Heart left ventricle (tissue), 13 donors: ENCODE measurements around the gene UGDH.

Experiments
- POLR2A ChIP-seq, 2 donors: fragments of 450-650 bp; IDR thresholded peaks; one replicate each; pipeline ENCODE4 v1.6.1; 2017; ENCODE audit warnings: antibody characterized with exemption in 2 of 2, mild to moderate bottlenecking in 2 of 2, moderate library complexity in 2 of 2
- TF ChIP-seq, protein P1 (sequence below), 12 donors: fragments of 200-600 bp; sonication (generic) in 4 of 12; IDR thresholded peaks; one replicate each; pipeline versions ENCODE4 v1.5.0 to v1.8.0; 2018 to 2022; ENCODE audit warnings: antibody characterized with exemption in 12 of 12, mild to moderate bottlenecking in 5 of 12
- donor health status: ischemic (EF 13 %, LVEDD 7.1; RV severe dilation, severe dysfunction).
- donor health status: DM: no; HTN: yes; CAD: no.
- donor health status: DM: no; HTN: no; CAD: no.
- donor health status: ischemic (EF 25% LVEDD 6.9; RV normal size, moderate dysfunction).
- donor health status: ischemic (EF 25% LVEDD 5.7; RV mildly dilated, moderate dysfunction).
- donor health status: ischemic (EF 35%, LVEDD 5.7; RV mildly dilated, moderate dysfunction).
- donor health status: nonischemic (EF 11% LVEDD 7.7; RV severe dilation, severe dysfunction).
- donor health status: DM: yes; HTN: yes; CAD: no.
- donor health status: PGD.
- donor health status: ischemic (EF 29% LVEDD 5.4; RV normal size, mild dysfunction).
- donor health status: nonischemic (EF 23%, LVEDD 6.1; RV moderate dilation, normal function).

- TF ChIP-seq, protein P1, sequence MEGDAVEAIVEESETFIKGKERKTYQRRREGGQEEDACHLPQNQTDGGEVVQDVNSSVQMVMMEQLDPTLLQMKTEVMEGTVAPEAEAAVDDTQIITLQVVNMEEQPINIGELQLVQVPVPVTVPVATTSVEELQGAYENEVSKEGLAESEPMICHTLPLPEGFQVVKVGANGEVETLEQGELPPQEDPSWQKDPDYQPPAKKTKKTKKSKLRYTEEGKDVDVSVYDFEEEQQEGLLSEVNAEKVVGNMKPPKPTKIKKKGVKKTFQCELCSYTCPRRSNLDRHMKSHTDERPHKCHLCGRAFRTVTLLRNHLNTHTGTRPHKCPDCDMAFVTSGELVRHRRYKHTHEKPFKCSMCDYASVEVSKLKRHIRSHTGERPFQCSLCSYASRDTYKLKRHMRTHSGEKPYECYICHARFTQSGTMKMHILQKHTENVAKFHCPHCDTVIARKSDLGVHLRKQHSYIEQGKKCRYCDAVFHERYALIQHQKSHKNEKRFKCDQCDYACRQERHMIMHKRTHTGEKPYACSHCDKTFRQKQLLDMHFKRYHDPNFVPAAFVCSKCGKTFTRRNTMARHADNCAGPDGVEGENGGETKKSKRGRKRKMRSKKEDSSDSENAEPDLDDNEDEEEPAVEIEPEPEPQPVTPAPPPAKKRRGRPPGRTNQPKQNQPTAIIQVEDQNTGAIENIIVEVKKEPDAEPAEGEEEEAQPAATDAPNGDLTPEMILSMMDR (IDR thresholded peaks at IDR 0.05), result no peak
- no peak for TF ChIP-seq POLR2A (IDR thresholded peaks at IDR 0.05)
Observed at GRCh38 chr4:39456946-39457763, 70.1 kb downstream of the UGDH start.
